ENCODE measurements around the gene ABLIM1. TPM values are rescaled to one million over a fixed set of nuclear protein-coding genes. Genes with fewer than 3 reads are reported as not detected.

Gene ABLIM1
- total and polyA plus RNA-seq, 2 of the 4 experiments (the other 2 are of a cell fraction) = 7.7 to 9.9 TPM

GRCh38 chr10:114581071-114581470 lies 77.0 kb downstream of the ABLIM1 start:
- Histone ChIP-seq H3K4me1 (ENCODE audit: control insufficient read depth, insufficient read depth, low read length) (peaks cover 2% of the 10 kb centered on the region; the same call in 1 of the 2 replicates), H2AK5ac (ENCODE audit: low read depth, low read length) (no peak overlapping the region), H2AFZ (replicated peaks; ENCODE audit: low read length, poor library complexity) (no peak overlapping the region), H3K4ac (ENCODE audit: low read depth, low read length) (no peak overlapping the region), H3K9ac (ENCODE audit: low read depth, low read length) (no peak overlapping the region), H2BK120ac (ENCODE audit: low read depth, low read length) (no peak overlapping the region), H2BK5ac (ENCODE audit: low read depth, low read length, poor library complexity, severe bottlenecking) (no peak overlapping the region), H2BK15ac (ENCODE audit: low read depth, low read length) (no peak overlapping the region), H3K14ac (replicated peaks; ENCODE audit: low read depth, low read length) (no peak overlapping the region), H3K9me3 (ENCODE audit: control insufficient read depth, insufficient read depth, low read length) (no peaks in the 10 kb centered on the region), H2BK20ac (ENCODE audit: low read depth, low read length) (no peak overlapping the region), H4K20me1 (ENCODE audit: insufficient read depth, low read length) (no peaks in the 10 kb centered on the region), H2AK9ac (replicated peaks; ENCODE audit: low read depth, low read length, poor library complexity) (no peak overlapping the region), H3K36me3 (ENCODE audit: control insufficient read depth, insufficient read depth, low read length) (no peaks in the 10 kb centered on the region), H3K9me1 (ENCODE audit: insufficient read depth, low read length) (peaks cover 3% of the 10 kb centered on the region; the same call in 1 of the 2 replicates), H3K56ac (ENCODE audit: extremely low read depth, insufficient read depth, low read length) (no peak overlapping the region), H4K91ac (ENCODE audit: insufficient read depth, low read depth, low read length) (no peak overlapping the region), H4K8ac (ENCODE audit: low read depth in 2 of 2, low read length in 2 of 2) (no peak overlapping the region), H4K5ac (ENCODE audit: low read depth, low read length) (no peak overlapping the region), H3K27ac (ENCODE audit: insufficient read depth, low read length) (no peak overlapping the region), H3K79me1 (ENCODE audit: low read depth in 1 of 2, low read length in 2 of 2) (peaks cover 0 to 4% of the 10 kb centered on the region in 2 experiments; a peak in 1 of 4 replicates), H3K4me3 (ENCODE audit: insufficient read depth, low read depth, low read length) (no peak overlapping the region), H3K4me2 (ENCODE audit: low read depth, low read length) (no peak overlapping the region), H3K18ac (ENCODE audit: low read depth, low read length) (no peak overlapping the region), H3K23ac (ENCODE audit: low read depth, low read length) (no peak overlapping the region), H3K27me3 (ENCODE audit: control insufficient read depth, insufficient read depth, low read length) (0 out of 2 replicates have a peak, but pooled peaks cover 1% of the 10 kb centered on the region)
- intact Hi-C loops (cut with micrococcal nuclease) (no loop called here), in situ Hi-C loops (cut with MboI; ENCODE audit: low sequenced_read_pairs) (no loop called here), dilution Hi-C loops (cut with HindIII; ENCODE audit: low sequenced_read_pairs, unreplicated experiment) (no loop called here)
- ChIA-PET POLR2A (ENCODE audit: unreplicated experiment) (no interaction called here), CTCF (no interaction called here)
- DNase-seq = no peak
- no TSS peak for BruUV-seq (replicated peaks)
- TF ChIP-seq FOS (IDR thresholded peaks at IDR 0.05; ENCODE audit: low read depth, low read length) = no peak
- no peak for TF ChIP-seq RFX5 (IDR thresholded peaks at IDR 0.05; ENCODE audit: low read depth, low read length)
- no peak for TF ChIP-seq MXI1 (IDR thresholded peaks at IDR 0.05; ENCODE audit: borderline replicate concordance, low read depth, low read length)
- no peak for TF ChIP-seq RAD21 (IDR thresholded peaks at IDR 0.05; ENCODE audit: low read length)
- TF ChIP-seq NFE2L2 (IDR thresholded peaks at IDR 0.05; ENCODE audit: low read depth, low read length) = no peak
- no peak for TF ChIP-seq POLR2A (IDR thresholded peaks at IDR 0.05; ENCODE audit: low read depth, low read length)
- ATAC-seq (ENCODE audit: low read depth) = no peak
- WGBS, 2 experiments (ENCODE audit: extremely low coverage in 2 of 2, insufficient read length in 1 of 2) = no CpG with 5 or more reads among the region's 1 CpG

Data from IMR-90 (cell line).